Inflammatory macrophage treated with lipopolysaccharide for 1 hour (primary cell): Measurements from ENCODE around the gene USF1.
A peak's percentile ranks its signal among the peaks of the same experiment; 100 is the strongest.

Source experiments
- DNase-seq, 2 donors: peaks; one replicate each; pipeline ENCODE4 v3.0.0-alpha.2; 2020 to 2022

USF1 gene

GRCh38 chr1:161045736-161046604, at the start of gene USF1:
USF1 (minus strand) TSS chr1:161045977; CDS start chr1:161043275, 2,702 bp downstream.
- peak; percentile 94 to 96 for DNase-seq

GRCh38 chr1:161095230-161095629, 49.5 kb upstream of the USF1 start:
- DNase-seq, result no peak

- DNase-seq, result no peak
Measured at GRCh38 chr1:161094481-161094880, 48.7 kb upstream of the USF1 start.

- DNase-seq, result peak in 1 of 2 donors; percentile 65
Measured at GRCh38 chr1:161092621-161093028, 46.8 kb upstream of the USF1 start.

- DNase-seq, result no peak
Measured at GRCh38 chr1:161091796-161092507, 46.2 kb upstream of the USF1 start.

- DNase-seq, result no peak
Measured at GRCh38 chr1:161091093-161091492, 45.3 kb upstream of the USF1 start.

GRCh38 chr1:161090617-161091016, 44.8 kb upstream of the USF1 start:
- no peak for DNase-seq

- DNase-seq, result no peak
Measured at GRCh38 chr1:161089938-161090337, 44.2 kb upstream of the USF1 start.

- no peak for DNase-seq
Measured at GRCh38 chr1:161089251-161089924, 43.6 kb upstream of the USF1 start, which contains the start of gene NECTIN4. NECTIN4 (minus strand) TSS chr1:161089558; CDS start chr1:161089296, 262 bp downstream.

GRCh38 chr1:161088587-161089110, 42.9 kb upstream of the USF1 start:
- DNase-seq, result peak; percentile 58 to 84

GRCh38 chr1:161086457-161086856, 40.7 kb upstream of the USF1 start:
- DNase-seq, result no peak

- DNase-seq, result no peak
Measured at GRCh38 chr1:161085165-161085564, 39.4 kb upstream of the USF1 start.

GRCh38 chr1:161084597-161084988, 38.8 kb upstream of the USF1 start:
- DNase-seq, result no peak

GRCh38 chr1:161083748-161084596, 38.2 kb upstream of the USF1 start:
- DNase-seq, result no peak

- peak; percentile 89 to 98 for DNase-seq
Measured at GRCh38 chr1:161082996-161083747, 37.4 kb upstream of the USF1 start.

GRCh38 chr1:161082483-161082882, 36.7 kb upstream of the USF1 start:
- no peak for DNase-seq

GRCh38 chr1:161081519-161081918, 35.7 kb upstream of the USF1 start:
- DNase-seq, result no peak

GRCh38 chr1:161080441-161081405, 34.9 kb upstream of the USF1 start:
- DNase-seq, result peak in 1 of 2 donors; percentile 49

- no peak for DNase-seq
Measured at GRCh38 chr1:161079436-161080110, 33.8 kb upstream of the USF1 start.
